Measurements from ENCODE around the gene POU2F1. TPM values are rescaled to one million over a fixed set of nuclear protein-coding genes. Genes with fewer than 3 reads are reported as not detected.

POU2F1 gene
- total RNA-seq, 1 donor from 2014 or later: 15.3 TPM

- TF ChIP-seq, protein P1, sequence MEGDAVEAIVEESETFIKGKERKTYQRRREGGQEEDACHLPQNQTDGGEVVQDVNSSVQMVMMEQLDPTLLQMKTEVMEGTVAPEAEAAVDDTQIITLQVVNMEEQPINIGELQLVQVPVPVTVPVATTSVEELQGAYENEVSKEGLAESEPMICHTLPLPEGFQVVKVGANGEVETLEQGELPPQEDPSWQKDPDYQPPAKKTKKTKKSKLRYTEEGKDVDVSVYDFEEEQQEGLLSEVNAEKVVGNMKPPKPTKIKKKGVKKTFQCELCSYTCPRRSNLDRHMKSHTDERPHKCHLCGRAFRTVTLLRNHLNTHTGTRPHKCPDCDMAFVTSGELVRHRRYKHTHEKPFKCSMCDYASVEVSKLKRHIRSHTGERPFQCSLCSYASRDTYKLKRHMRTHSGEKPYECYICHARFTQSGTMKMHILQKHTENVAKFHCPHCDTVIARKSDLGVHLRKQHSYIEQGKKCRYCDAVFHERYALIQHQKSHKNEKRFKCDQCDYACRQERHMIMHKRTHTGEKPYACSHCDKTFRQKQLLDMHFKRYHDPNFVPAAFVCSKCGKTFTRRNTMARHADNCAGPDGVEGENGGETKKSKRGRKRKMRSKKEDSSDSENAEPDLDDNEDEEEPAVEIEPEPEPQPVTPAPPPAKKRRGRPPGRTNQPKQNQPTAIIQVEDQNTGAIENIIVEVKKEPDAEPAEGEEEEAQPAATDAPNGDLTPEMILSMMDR (IDR thresholded peaks at IDR 0.05): no peak
- Mint-ChIP-seq H3K4me1 (ENCODE audit: unreplicated experiment) (peaks cover 8% of the 10 kb centered on the region), H3K27ac (ENCODE audit: unreplicated experiment) (no peak overlapping the region), H3K36me3 (ENCODE audit: unreplicated experiment) (peaks cover 35% of the 10 kb centered on the region), H3K9me3 (ENCODE audit: unreplicated experiment) (no peaks in the 10 kb centered on the region), H3K4me3 (ENCODE audit: unreplicated experiment) (no peak overlapping the region), H3K27me3 (ENCODE audit: unreplicated experiment) (no peaks in the 10 kb centered on the region)
- no peak for DNase-seq (ENCODE audit: extremely low spot score, unreplicated experiment)
These were observed 187.7 kb downstream of the POU2F1 start for GRCh38 chr1:167408355-167408754.

DNA sequence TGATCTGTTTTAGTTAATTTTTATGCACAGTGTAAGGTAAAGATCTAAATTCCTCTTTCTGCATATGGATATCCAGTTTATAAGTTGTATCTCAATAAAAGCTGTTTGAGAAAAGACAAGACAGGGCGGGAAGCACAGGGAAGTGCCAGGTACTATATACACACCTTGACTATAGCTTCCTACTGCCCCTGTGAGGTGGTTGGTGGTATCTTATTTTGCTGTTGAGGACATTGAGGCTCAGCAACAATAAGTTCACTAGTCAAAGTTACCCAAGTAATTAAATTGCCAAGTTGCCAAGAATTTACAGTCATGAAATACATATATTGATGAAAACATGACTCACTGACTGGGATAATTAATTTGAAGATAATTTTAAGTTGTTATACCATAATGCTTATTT, 188.5 kb downstream of the POU2F1 start:
- H3K27me3 Mint-ChIP-seq (ENCODE audit: unreplicated experiment): no peaks in the 10 kb centered on the region

GRCh38 chr1:167412072-167412471, 191.4 kb downstream of the POU2F1 start:
- Mint-ChIP-seq H3K4me3 (ENCODE audit: unreplicated experiment) (no peak overlapping the region), H3K4me1 (ENCODE audit: unreplicated experiment) (no peaks in the 10 kb centered on the region), H3K27me3 (ENCODE audit: unreplicated experiment) (no peaks in the 10 kb centered on the region), H3K27ac (ENCODE audit: unreplicated experiment) (no peak overlapping the region), H3K9me3 (ENCODE audit: unreplicated experiment) (no peaks in the 10 kb centered on the region), H3K36me3 (ENCODE audit: unreplicated experiment) (peaks cover 43% of the 10 kb centered on the region)
- no peak for DNase-seq (ENCODE audit: extremely low spot score, unreplicated experiment)
- TF ChIP-seq, protein P1 (IDR thresholded peaks at IDR 0.05): no peak

More for the DNA sequence above, 188.5 kb downstream of the POU2F1 start:
- no peak overlapping the region for H3K27ac Mint-ChIP-seq (ENCODE audit: unreplicated experiment)
- H3K36me3 Mint-ChIP-seq (ENCODE audit: unreplicated experiment): peaks cover 39% of the 10 kb centered on the region
- no peak overlapping the region for H3K4me3 Mint-ChIP-seq (ENCODE audit: unreplicated experiment)
- DNase-seq (ENCODE audit: extremely low spot score, unreplicated experiment): no peak
- no peaks in the 10 kb centered on the region for H3K9me3 Mint-ChIP-seq (ENCODE audit: unreplicated experiment)
- no peaks in the 10 kb centered on the region for H3K4me1 Mint-ChIP-seq (ENCODE audit: unreplicated experiment)
- TF ChIP-seq, protein P1 (IDR thresholded peaks at IDR 0.05): peak; percentile 12

GRCh38 chr1:167412920-167413319, 192.2 kb downstream of the POU2F1 start:
- no peak for DNase-seq (ENCODE audit: extremely low spot score, unreplicated experiment)
- H3K27ac Mint-ChIP-seq (ENCODE audit: unreplicated experiment): no peak overlapping the region
- TF ChIP-seq, protein P1 (IDR thresholded peaks at IDR 0.05): no peak
- peaks cover 41% of the 10 kb centered on the region for H3K36me3 Mint-ChIP-seq (ENCODE audit: unreplicated experiment)
- no peaks in the 10 kb centered on the region for H3K4me1 Mint-ChIP-seq (ENCODE audit: unreplicated experiment)
- H3K4me3 Mint-ChIP-seq (ENCODE audit: unreplicated experiment): no peak overlapping the region
- H3K9me3 Mint-ChIP-seq (ENCODE audit: unreplicated experiment): no peaks in the 10 kb centered on the region
- no peaks in the 10 kb centered on the region for H3K27me3 Mint-ChIP-seq (ENCODE audit: unreplicated experiment)

DNA sequence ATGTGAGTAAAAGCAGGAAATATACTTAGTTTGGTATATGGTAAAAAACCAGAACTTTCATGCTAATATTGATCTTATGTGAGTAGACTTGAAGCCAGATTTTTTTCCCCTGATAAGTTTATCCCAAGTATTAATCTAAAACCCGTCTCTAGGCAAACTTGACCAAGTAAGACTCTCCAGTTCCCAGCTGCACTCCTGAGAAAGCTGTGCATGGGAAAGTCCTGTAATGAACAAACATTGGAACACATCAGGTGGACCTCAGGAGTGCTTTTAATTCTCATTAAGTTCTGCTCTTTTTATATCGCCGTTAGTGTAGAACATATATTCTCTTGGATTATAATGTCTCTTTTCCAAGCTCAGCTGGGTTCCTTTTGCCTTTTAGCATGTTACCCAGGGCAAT, 192.6 kb downstream of the POU2F1 start:
- no peak for DNase-seq (ENCODE audit: extremely low spot score, unreplicated experiment)
- peaks cover 44% of the 10 kb centered on the region for H3K36me3 Mint-ChIP-seq (ENCODE audit: unreplicated experiment)
- peaks cover 2% of the 10 kb centered on the region for H3K4me1 Mint-ChIP-seq (ENCODE audit: unreplicated experiment)
- H3K27ac Mint-ChIP-seq (ENCODE audit: unreplicated experiment): no peak overlapping the region
- H3K4me3 Mint-ChIP-seq (ENCODE audit: unreplicated experiment): no peak overlapping the region
- TF ChIP-seq, protein P1 (IDR thresholded peaks at IDR 0.05): no peak
- H3K27me3 Mint-ChIP-seq (ENCODE audit: unreplicated experiment): no peaks in the 10 kb centered on the region
- H3K9me3 Mint-ChIP-seq (ENCODE audit: unreplicated experiment): no peaks in the 10 kb centered on the region

Measured in osteocyte (in vitro differentiated cells).